Stimulated activated memory B cell treated with anti-CD40 and anti-IgM and Interleukin-4, amounts not matched to agents 10 μg/mL and 1 μg/mL and 100 μg/mL, for 72 hours (primary cell): Measurements from ENCODE around the gene ASXL2.
"Not testable (repeated sequence)": the region's sequence is repeated elsewhere in the genome, so short reads cannot be mapped to it uniquely, and the experiment has no call there.

Experiments
- ATAC-seq: fragments of 150-1000 bp; cut with Tn5 transposase; 2 replicates; pipeline ENCODE4 v1.10.0; 2021
- H3K27ac Mint-ChIP-seq: one replicate; pipeline ENCODE4 v1.8.0; 2022; ENCODE audit warnings: mild to moderate bottlenecking, mixed read lengths
- H3K27me3 Mint-ChIP-seq: one replicate; pipeline ENCODE4 v1.8.0; 2022; ENCODE audit warnings: mixed read lengths
- H3K36me3 Mint-ChIP-seq: one replicate; pipeline ENCODE4 v1.8.0; 2022; ENCODE audit warnings: mixed read lengths
- H3K4me1 Mint-ChIP-seq: one replicate; pipeline ENCODE4 v1.8.0; 2022; ENCODE audit warnings: mixed read lengths
- H3K4me3 Mint-ChIP-seq: one replicate; pipeline ENCODE4 v1.8.0; 2022; ENCODE audit warnings: mild to moderate bottlenecking, moderate library complexity, mixed read lengths
- H3K9me3 Mint-ChIP-seq: one replicate; pipeline ENCODE4 v1.8.0; 2022; ENCODE audit warnings: mixed read lengths

Gene ASXL2

DNA sequence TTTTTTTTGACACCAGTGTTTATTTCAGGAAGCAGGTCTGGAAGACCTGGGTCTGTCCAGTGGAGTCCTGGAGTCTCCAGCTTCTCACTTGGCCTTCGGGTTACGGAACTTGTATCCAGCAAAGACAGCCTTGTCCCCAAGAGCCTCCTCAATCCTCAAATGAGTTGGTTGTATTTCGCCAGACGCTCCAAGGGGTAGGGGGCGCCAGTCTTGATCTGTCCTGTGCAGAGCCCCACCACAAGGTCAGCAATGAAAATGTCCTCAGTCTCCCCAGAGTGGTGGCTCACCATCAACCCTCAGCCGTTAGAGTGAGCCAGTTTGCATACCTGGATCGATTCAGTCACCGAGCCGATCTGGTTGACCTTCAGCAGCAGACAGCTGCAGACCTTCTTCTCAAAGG lies 21.9 kb downstream of the ASXL2 start:
- peaks cover 5% of the 10 kb centered on the region for H3K36me3 Mint-ChIP-seq
- H3K4me3 Mint-ChIP-seq, result no peak overlapping the region
- peaks cover 61% of the 10 kb centered on the region for H3K4me1 Mint-ChIP-seq
- H3K27ac Mint-ChIP-seq, result no peak overlapping the region
- H3K9me3 Mint-ChIP-seq, result no peaks in the 10 kb centered on the region
- H3K27me3 Mint-ChIP-seq, result no peaks in the 10 kb centered on the region
- ATAC-seq, result no peak

GRCh38 chr2:25855065-25855464 lies 23.2 kb downstream of the ASXL2 start:
- H3K27me3 Mint-ChIP-seq, result no peaks in the 10 kb centered on the region
- H3K9me3 Mint-ChIP-seq, result no peaks in the 10 kb centered on the region
- peaks cover 5% of the 10 kb centered on the region for H3K36me3 Mint-ChIP-seq
- H3K4me1 Mint-ChIP-seq, result peaks cover 49% of the 10 kb centered on the region
- H3K4me3 Mint-ChIP-seq, result no peak overlapping the region
- peak overlapping the region; percentile 44 for H3K27ac Mint-ChIP-seq
- ATAC-seq, result no peak

DNA sequence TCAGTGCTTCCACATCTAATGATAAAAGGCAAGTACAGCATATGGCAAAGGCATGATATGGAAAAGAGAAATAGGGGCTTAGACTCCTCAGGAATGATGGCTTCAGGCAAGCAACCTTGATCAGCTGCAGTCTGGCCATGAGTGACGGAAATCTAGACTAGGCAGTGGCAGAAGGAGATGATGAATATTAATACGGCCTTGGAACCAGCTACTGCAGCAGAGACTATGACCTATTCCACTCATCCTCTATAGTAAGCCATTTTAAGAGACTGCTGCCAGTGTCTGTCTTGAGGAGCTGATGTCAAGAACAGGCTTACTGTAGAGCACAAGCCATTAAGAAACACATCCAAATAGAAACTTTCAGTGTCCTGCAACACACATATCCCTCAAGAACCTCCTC lies 23.7 kb downstream of the ASXL2 start:
- Mint-ChIP-seq H3K9me3 (no peaks in the 10 kb centered on the region), H3K4me1 (peaks cover 46% of the 10 kb centered on the region), H3K27ac (peak overlapping the region; percentile 44), H3K4me3 (no peak overlapping the region), H3K27me3 (no peaks in the 10 kb centered on the region), H3K36me3 (peaks cover 5% of the 10 kb centered on the region)
- ATAC-seq, result no peak

DNA sequence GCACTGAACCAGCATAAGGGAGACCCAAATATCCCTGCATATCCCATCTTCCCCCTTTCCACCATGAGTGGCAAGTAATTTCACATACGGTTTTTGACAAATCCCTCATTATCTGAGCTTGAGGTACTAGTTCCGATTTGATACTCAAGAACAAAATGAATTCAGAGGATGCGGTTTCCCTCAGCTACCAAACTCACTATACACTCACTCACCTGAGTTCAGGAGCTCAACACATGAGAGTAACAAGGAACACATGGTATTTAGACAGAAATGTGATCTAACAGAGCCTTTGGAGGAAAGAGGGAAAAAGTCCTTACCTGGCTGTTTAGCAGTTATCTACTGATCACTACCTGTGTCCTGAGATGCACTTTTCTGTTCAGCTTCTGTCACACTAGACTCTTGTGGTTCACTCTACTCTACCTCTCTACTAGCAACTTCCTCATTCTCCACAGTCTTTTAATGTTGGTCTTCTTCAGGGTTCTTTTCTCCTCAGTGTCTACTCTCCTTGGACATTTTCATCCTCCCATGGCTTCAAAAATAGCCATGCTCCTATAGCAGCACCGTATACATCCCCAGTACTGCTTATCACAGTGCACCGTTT lies 25.1 kb downstream of the ASXL2 start:
- no peak overlapping the region for H3K4me3 Mint-ChIP-seq
- ATAC-seq, result no peak

DNA sequence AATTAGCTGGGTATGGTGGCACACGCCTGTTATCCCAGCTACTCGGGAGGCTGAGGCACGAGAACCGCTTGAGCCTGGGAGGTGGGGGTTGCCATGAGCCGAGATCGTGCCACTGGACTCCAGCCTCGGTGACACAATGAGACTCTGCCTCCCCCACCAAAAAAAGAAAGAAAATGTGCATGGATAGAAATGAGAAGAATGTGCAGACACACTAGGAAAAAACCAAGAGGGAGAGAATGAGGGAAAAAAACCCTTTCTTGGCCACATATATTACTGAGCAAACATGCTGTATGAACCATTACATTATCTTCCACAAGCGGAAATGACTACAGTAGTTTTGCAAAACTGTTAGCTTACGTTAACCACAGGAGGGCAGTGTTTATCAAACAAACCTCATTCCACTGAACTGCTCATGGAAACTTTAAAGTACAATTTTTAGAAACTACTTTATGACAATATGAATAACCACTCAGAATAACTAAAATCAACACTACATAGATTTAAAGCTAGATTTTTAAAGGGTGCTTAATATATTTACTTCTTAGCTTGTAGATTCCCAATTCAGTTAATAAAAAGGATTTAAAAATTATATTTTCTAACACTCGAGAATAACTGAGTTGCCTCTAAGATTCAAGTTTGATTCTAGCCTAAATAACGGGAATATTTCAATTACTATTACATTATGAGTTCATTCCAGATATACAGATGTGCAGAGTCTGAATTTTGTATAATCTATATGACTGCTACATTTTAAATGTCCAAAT lies 26.4 kb downstream of the ASXL2 start:
- peak overlapping the region; percentile 68 for H3K4me3 Mint-ChIP-seq
- H3K27ac Mint-ChIP-seq, result peak overlapping the region; percentile 71
- ATAC-seq, result peak; percentile 87
- H3K27me3 Mint-ChIP-seq, result no peaks in the 10 kb centered on the region
- H3K4me1 Mint-ChIP-seq, result peaks cover 35% of the 10 kb centered on the region
- peaks cover 4% of the 10 kb centered on the region for H3K9me3 Mint-ChIP-seq
- peaks cover 6% of the 10 kb centered on the region for H3K36me3 Mint-ChIP-seq

More for the DNA sequence above, 25.1 kb downstream of the ASXL2 start:
- Mint-ChIP-seq H3K9me3 (no peaks in the 10 kb centered on the region), H3K27me3 (no peaks in the 10 kb centered on the region), H3K4me1 (peaks cover 41% of the 10 kb centered on the region), H3K27ac (peak overlapping the region; percentile 71), H3K36me3 (peaks cover 5% of the 10 kb centered on the region)

GRCh38 chr2:25850400-25850799 lies 27.9 kb downstream of the ASXL2 start:
- H3K27me3 Mint-ChIP-seq, H3K27ac Mint-ChIP-seq, H3K4me3 Mint-ChIP-seq, H3K36me3 Mint-ChIP-seq, ATAC-seq, H3K9me3 Mint-ChIP-seq: not testable (repeated sequence)
- peaks cover 35% of the 10 kb centered on the region for H3K4me1 Mint-ChIP-seq

DNA sequence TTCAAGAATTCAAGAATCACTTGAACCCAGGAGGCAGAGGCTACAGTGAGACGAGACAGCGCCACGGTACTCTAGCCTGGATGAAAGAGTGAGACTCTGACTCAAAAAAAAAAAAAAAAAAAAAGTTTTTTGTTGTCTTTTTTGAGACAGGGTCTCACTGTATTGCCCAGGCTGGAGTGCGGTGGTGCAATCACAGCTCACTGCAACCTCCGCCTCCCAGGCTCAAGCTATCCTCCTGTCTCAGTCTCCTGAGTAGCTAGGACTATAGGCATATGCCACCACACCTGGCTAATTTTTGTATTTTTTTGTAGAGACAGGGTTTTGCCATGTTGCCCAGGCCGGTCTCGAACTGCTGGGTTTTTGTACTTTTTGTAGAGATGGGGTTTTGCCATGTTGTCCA lies 28.9 kb downstream of the ASXL2 start:
- not testable (repeated sequence) for H3K27ac Mint-ChIP-seq, H3K9me3 Mint-ChIP-seq, H3K27me3 Mint-ChIP-seq, H3K4me3 Mint-ChIP-seq, ATAC-seq, H3K36me3 Mint-ChIP-seq
- H3K4me1 Mint-ChIP-seq, result peaks cover 28% of the 10 kb centered on the region

- ATAC-seq, result no peak
- Mint-ChIP-seq H3K27me3 (no peaks in the 10 kb centered on the region), H3K4me3 (no peak overlapping the region), H3K9me3 (peaks cover 4% of the 10 kb centered on the region), H3K27ac (no peak overlapping the region), H3K36me3 (peaks cover 15% of the 10 kb centered on the region), H3K4me1 (no peaks in the 10 kb centered on the region)
Measured at GRCh38 chr2:25845843-25846505, 32.3 kb downstream of the ASXL2 start.

GRCh38 chr2:25844089-25844488 lies 34.2 kb downstream of the ASXL2 start:
- H3K36me3 Mint-ChIP-seq, result peaks cover 21% of the 10 kb centered on the region
- no peak for ATAC-seq
- H3K27me3 Mint-ChIP-seq, result no peaks in the 10 kb centered on the region
- H3K4me3 Mint-ChIP-seq, result no peak overlapping the region
- no peaks in the 10 kb centered on the region for H3K4me1 Mint-ChIP-seq
- no peak overlapping the region for H3K27ac Mint-ChIP-seq
- H3K9me3 Mint-ChIP-seq, result peaks cover 4% of the 10 kb centered on the region

GRCh38 chr2:25842155-25842554 lies 36.1 kb downstream of the ASXL2 start:
- Mint-ChIP-seq H3K27ac (no peak overlapping the region), H3K36me3 (peaks cover 17% of the 10 kb centered on the region), H3K27me3 (no peaks in the 10 kb centered on the region), H3K9me3 (peaks cover 2% of the 10 kb centered on the region), H3K4me1 (no peaks in the 10 kb centered on the region), H3K4me3 (no peak overlapping the region)
- ATAC-seq, result no peak

DNA sequence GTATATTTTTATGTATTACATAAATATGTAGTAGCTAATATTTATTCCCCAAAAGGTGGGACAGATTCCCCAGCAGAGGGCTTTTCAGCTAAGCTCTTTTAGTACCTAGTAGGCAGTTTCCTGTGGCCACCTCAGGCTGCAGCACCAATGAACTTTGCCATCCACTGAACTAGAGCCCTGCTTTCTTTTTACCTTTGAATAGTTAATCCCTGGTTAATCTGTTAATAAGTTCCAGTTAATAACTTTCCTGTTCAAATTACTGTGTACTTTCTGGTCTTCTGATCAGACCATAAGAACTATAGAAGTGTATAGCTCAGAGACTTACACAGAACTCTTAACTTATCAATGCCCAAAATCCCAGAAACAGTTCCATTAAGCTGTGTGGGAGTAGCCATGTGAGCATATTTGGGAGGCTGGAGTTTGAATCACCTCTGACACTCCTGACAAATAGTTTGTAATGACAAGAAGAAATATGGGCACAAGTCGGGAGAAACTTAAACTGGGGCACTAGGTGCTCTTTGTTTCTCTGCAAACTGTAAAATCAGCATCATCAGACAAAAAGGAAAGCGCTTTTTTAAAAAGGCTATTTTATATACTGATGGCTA lies 40.0 kb downstream of the ASXL2 start:
- Mint-ChIP-seq H3K27me3 (no peaks in the 10 kb centered on the region), H3K4me1 (no peaks in the 10 kb centered on the region), H3K9me3 (no peaks in the 10 kb centered on the region), H3K27ac (no peak overlapping the region), H3K4me3 (no peak overlapping the region), H3K36me3 (peaks cover 20% of the 10 kb centered on the region)
- ATAC-seq, result no peak

DNA sequence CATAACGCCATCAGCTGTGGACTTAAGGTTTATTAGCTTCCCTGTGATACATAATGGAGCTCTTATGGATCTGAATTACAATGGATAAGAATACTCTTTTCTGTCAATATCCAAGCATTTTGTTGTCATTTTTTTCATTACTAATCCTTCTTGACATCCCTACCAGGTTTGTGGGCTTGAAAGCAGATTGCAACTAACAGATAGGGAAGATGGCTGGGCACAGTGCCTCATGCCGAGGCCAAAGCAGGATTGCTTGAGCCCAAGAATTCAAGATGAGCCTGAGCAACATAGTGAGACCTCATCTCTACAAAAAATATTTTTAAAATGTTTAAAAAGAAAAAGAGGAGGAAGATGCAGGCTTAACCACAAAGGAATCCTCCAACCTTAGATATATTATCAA lies 42.4 kb downstream of the ASXL2 start:
- peaks cover 6% of the 10 kb centered on the region for H3K9me3 Mint-ChIP-seq
- H3K4me1 Mint-ChIP-seq, result peaks cover 17% of the 10 kb centered on the region
- H3K36me3 Mint-ChIP-seq, result peaks cover 43% of the 10 kb centered on the region
- no peaks in the 10 kb centered on the region for H3K27me3 Mint-ChIP-seq
- no peak overlapping the region for H3K4me3 Mint-ChIP-seq
- H3K27ac Mint-ChIP-seq, result no peak overlapping the region
- no peak for ATAC-seq

- H3K4me3 Mint-ChIP-seq, result no peak overlapping the region
- no peak for ATAC-seq
- H3K27ac Mint-ChIP-seq, result no peak overlapping the region
- H3K9me3 Mint-ChIP-seq, result peaks cover 9% of the 10 kb centered on the region
- peaks cover 56% of the 10 kb centered on the region for H3K36me3 Mint-ChIP-seq
- no peaks in the 10 kb centered on the region for H3K27me3 Mint-ChIP-seq
- peaks cover 33% of the 10 kb centered on the region for H3K4me1 Mint-ChIP-seq
Measured at GRCh38 chr2:25833566-25833965, 44.7 kb downstream of the ASXL2 start.

- Mint-ChIP-seq H3K4me1 (peaks cover 33% of the 10 kb centered on the region), H3K36me3 (peaks cover 56% of the 10 kb centered on the region), H3K4me3 (no peak overlapping the region)
Measured at GRCh38 chr2:25832897-25833296, 45.4 kb downstream of the ASXL2 start.

DNA sequence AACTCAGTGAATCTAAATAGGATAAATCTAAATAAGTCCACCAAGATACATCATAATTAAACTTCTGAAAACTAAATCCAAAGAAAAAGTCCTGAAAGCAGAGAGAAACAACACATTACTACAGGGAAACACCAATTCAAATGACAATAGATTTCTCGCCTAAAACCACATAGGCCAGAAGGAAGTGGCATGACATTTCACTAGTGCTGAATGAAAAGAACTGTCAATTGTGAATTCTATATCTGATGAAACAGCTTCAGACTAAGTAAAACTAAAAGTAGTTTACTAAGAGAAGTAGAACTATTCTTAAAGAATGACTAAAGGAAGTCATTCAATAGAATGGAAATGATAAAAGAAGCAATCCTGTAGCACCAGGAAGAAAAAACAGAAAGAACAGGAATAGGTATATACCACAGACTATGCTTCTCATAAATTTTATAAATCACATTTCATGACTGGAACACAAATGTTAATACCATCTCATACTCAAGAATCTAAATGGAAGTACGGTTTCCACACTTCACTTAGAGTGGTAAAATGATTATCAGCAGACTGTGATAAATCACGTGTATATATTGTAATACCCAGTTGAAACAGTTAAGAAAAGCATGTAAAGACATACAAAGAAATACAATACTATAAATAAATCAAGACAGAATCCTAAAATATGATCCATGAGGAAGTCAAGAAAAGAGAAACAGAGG lies 46.4 kb downstream of the ASXL2 start:
- Mint-ChIP-seq H3K27ac (peak overlapping the region; percentile 61), H3K27me3 (no peaks in the 10 kb centered on the region), H3K36me3 (peaks cover 56% of the 10 kb centered on the region), H3K9me3 (peaks cover 9% of the 10 kb centered on the region), H3K4me1 (peaks cover 33% of the 10 kb centered on the region), H3K4me3 (peak overlapping the region; percentile 44)
- ATAC-seq, result peak; percentile 56

More at GRCh38 chr2:25832897-25833296, 45.4 kb downstream of the ASXL2 start:
- H3K9me3 Mint-ChIP-seq, result peaks cover 9% of the 10 kb centered on the region
- no peak overlapping the region for H3K27ac Mint-ChIP-seq
- ATAC-seq, result no peak
- H3K27me3 Mint-ChIP-seq, result no peaks in the 10 kb centered on the region
